ENCODE results near the gene INS.

The INS gene

DNA sequence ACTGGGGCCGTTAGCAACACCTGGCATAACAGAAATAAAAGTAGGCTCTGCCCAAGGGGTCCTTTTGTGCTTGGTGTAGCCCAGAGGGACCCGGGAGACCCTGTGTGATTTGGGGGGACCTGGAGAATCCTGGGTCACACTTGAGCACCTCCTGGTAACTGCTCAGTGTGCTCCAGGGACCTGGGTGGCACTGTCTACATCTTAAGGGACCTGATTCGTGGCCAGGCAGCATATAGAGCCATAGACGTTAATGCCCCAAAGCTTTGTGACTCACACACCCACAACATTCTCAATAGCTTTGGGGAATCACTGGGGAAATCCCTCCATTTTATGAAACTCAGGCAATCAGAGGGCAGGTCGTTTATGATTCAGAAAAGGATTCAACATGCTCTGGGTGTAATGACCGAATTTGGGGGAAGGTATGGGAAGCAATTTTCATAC is 18.2 kb downstream of the INS start:
- peak; percentile 30 to 43 for DNase-seq

DNA sequence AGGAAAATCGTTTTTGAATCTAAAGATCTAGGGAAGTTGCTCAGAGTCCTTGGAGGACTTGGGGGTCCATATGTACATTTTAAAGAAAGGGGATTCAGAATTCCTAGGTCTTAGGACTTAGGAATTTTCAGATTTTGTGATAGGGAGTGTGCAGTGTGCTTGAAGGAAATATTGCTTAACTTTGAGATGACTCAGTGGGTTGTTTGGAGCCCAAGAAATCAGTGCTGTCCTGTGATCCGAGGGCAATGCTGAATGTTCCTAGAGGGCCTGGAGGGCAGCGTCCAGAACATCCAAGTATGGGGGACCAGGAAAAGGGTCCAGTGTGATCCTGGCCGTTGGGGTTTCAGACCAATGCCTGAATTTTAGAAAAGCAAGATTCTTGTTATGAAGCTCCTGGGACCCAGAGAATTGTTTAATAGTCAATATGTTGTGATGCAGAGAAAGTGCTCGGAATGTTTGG is 18.7 kb downstream of the INS start:
- DNase-seq = no peak

DNA sequence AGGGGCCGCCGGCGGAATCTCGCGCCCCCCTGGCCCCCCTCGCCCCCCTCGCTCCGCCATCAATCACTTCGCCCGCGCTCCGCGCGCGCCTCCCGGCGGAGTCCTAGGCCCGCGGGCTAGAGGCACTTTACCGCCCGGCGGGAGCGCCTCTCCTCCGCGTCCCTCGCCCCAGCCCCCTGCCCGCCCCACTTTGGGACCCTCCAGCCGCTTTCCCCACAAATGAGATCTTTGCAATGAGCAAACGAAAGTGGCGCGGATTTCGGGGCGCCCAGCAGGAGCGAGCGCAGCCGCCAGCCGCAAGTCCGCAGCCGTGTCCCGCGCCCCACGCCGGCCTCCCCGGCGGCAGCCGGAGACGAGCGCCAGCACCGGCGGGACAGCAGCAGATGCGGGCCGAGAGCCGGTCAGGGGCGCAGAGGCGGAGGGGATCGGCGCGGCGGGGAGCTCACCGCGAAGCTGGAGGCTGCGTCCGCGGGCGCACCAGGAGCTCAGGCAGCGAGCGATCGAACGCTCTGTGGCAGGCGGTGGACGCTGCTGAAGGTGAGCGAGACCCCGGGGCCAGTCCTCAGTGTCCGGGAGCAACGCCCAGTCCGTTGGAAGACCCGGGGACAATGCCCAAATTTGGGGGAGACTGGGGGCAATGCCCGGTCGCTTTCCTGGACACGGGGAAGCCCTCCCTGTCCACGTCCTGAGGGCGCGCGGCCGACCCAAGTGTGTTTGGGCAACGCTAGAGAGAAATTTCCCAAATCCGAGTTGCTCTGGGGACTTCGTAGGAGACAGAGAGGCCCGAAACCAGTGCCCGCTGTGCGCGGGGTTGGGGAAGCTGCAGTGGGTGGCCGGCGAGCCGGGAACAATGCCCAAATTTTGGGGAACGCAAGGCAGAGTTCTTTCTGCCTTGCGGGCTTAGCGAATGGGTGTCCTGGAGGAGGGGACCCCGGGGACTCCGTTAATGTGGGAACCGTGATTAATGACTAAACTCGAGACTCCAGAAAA is 20.3 kb downstream of the INS start:
- DNase-seq = no peak

- DNase-seq = no peak
Observed at GRCh38 chr11:2139621-2140337, 21.2 kb downstream of the INS start.

GRCh38 chr11:2139123-2139521 is 21.9 kb downstream of the INS start, which contains the start of gene IGF2:
TSS of gene IGF2 (minus strand) at chr11:2139389. CDS start at chr11:2135523, 3,866 bp downstream.
- DNase-seq = no peak

DNA sequence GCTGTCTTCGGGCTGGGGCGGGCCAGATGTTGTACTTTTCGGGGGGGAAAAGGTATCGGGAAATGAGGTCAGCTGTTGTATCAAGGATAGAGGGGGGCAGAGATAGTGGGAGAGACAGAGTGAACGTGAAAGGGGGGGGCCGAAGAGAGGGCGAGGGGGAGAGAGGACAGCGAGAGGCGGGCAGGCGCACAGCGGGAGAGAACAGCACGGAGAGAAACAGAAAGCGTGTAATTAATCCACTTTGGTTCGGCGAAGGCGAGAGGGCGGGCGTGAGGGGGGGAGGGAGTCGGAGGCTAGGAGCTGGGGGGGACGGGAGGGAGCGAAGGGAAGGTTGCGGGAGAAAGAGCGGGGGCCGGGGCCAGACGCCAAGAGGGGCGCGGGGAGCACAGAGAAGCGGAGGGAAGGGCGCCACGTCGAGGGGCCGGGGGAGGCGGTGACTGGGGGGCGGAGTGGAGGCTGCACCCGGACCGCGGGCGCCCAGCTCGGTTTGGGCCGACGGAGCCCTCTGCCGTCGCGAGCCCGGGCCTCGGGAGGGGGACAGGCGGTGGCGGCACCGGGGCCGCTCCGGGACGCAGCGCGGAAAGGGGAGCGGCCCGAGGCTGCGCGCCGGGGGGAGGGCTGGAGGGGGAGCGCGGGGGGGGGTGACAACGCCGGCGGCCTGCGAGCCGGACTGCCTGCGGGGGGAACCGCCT is 22.4 kb downstream of the INS start:
- DNase-seq = no peak

DNA sequence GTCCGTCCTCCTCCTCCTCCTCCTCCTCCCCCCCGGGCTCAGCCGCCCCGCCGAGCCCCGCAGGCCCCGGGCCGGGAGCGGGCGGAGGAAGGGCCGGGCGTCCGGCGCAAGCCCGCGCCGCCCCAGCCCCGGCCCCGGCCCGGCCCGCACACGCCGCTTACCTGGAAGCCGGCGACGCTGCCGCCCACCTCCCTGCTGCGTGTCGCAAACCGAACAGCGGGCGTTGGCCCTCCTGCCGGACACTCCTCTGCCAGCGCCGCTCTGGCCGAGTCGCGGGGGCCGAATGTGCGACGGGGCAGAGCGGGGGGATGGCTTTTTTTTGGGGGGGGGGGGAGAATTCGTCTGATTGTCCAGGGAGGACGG is 23.0 kb downstream of the INS start:
- DNase-seq = no peak

GRCh38 chr11:2137202-2138067 is 23.6 kb downstream of the INS start:
- no peak for DNase-seq

- DNase-seq = no peak
Observed at GRCh38 chr11:2136952-2137201, 24.1 kb downstream of the INS start.

DNA sequence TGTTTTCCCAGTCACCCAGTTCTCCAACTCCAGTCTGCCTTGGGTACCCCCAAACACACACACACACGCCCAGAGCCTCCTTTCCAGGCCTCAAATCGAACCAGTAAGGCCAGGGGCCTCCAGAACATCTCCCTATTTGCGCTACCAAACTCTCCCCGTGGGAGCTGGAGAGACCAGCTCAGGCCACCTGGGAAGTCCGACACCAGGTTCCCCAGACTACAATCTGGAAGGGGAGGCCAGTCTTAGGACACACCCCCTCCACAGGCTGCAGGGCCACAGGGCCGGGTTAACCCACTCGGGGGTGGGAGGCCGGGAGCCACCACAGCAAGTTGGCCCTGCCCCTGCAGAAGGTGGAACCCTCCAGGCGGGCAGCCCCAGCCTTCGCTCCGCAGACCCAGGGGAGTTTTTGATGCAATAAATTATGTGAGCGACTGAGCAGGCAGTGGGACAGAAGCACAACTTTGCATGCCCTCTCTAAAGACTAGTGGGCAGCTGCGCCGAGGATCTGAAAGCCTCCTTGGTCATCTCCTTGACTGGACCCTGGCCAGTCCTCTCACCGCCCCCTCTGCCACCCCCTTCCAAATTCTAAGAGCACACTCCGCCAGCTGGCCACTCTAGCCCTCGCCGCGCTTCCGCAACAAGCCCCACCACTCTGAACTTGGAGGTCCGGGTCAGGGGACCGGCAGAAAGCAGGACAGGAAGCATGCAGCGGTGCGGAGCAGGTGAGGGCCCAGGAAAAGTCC is 24.6 kb downstream of the INS start:
- no peak for DNase-seq

DNA sequence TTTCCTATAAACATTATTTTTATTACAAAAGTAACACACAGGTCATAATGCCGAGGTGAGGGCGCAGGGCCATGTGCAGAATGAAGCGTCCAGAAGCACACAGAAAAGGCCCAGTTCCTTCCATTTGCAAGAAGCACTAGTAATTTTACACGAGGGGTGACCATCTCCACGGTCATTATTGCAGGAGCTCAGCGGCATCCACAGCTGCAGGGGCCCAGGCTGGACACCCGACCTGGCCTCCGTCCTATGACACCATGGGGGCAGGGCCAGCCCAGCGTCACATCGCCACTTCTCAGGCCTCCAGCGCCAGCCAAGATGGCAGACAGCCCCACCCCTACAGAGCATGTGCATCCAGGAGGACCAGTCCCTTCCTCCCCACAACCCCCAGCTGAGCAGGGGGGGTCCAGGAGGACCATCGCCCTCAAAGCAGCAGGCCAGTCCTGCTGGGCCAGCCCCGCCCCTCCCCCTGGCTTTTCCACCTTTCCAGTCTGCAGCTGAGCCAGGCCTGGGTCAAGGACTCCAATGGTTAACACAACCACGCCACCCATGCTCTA is 25.3 kb downstream of the INS start:
- no peak for DNase-seq

DNA sequence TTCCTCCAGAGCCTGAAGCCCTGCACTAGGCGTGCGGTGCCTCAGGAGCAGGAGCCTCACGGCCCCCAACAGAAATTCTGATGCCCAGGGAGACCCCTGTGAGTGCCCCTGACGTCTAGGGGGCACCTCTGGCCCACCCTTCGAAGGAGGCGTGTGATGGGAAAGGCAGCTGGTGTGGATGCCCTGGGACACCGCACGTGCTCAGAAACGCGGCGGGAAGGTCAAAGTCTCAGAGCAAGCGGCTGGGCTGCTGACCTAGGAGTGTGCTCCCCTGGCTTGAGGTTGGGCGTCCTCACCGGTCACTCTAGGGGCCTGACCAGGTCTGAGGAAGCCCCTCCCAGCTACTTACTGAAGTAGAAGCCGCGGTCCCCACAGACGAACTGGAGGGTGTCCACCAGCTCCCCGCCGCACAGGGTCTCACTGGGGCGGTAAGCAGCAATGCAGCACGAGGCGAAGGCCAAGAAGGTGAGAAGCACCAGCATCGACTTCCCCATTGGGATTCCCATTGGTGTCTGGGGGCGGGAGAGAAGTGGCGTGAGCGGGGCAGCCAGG is 25.9 kb downstream of the INS start:
- no peak for DNase-seq

GRCh38 chr11:2134022-2135010 is 26.7 kb downstream of the INS start:
- no peak for DNase-seq

GRCh38 chr11:2133241-2134021 is 27.6 kb downstream of the INS start:
- DNase-seq = no peak

- DNase-seq = no peak
Observed at GRCh38 chr11:2132874-2133240, 28.2 kb downstream of the INS start.

DNA sequence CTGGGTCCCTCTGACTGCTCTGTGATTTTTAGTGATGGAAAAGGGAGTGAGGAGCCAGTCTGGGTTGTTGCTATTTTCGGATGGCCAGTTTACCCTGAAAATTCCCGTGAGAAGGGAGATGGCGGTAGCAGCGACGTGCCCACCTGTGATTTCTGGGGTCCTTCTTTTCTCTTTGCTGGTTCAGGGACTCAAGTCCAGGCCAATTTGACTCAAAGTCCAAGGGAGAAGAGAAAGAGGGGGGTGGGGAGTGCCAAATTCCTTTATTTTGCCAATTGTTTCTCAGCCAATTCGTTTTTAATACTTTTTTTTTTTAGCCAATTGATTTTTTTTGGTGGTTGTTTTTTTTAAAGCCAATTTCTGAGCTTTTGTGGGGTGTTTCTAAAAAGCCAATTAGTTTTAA is 28.8 kb downstream of the INS start:
- no peak for DNase-seq

DNA sequence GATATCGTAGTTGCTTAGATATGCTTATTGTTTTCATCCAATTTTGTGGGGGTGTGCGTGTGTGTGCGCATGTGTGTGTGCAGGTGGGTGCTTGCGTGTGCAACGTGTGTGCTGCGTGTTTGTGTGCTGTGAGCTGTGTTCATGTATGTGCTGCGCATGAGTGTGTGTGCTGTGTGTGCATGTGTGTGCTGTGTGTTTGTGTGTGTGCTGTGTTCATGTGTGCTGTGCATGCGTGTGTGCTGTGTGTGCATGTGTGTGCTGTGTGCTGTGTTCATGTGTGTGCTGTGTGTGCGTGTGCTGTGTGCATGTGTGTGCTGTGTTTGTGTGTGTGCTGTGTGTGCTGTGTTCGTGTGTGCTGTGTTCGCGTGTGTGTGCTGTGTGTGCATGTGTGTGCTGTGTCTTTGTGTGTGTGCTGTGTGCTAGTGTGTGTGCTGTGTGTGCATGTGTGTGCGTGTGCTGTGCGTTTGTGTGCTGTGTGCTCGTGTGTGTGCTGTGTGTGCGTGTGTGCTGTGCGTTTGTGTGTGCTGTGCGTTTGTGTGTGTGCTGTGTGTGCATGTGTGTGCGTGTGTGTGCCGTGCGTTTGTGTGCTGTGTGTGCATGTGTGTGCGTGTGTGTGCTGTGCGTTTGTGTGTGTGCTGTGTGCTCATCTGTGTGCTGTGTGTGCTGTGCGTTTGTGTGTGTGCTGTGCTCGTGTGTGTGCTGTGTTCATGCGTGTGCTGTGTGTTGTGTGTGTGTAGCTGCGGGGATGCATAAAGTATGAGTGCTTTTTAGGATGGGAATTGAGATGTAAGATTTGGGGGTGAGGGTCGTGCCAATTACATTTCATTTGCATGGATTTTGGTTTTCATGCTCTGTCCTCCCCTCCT is 29.4 kb downstream of the INS start:
- no peak for DNase-seq

DNA sequence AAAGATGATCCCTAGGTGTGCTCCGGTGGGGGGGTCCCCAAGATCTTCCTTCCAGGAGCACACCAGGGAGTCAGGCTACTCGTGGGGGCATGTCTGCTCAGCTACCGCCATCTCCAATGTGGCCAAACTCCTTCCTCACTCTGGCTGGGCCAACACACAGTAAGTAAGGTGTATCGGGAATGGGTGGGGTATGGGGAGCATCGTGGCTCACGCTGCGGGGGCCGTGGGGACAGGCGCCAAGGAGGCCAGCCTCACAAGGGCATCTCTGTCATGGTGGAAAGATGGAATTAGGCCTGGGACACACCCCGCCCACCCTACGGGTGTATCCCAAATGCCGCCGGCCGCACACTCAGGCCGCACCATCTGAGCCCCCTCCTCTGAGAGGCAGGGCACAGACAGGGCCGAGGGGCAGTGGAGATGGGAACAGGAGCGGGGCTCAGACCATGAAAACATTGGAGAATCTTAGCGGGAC is 30.1 kb downstream of the INS start:
- no peak for DNase-seq
